Endothelial cell (in vitro differentiated cells): ENCODE data around the gene KMT2A. TPM values are rescaled to one million over a fixed set of nuclear protein-coding genes. Genes with fewer than 3 reads are reported as not detected.
"Not testable (repeated sequence)": the region's sequence is repeated elsewhere in the genome, so short reads cannot be mapped to it uniquely, and the experiment has no call there.

Experiments
- DNase-seq: peaks from one replicate; pipeline ENCODE4 v3.0.0; 2021; ENCODE audit warnings: low spot score
- H3K27ac Mint-ChIP-seq: one replicate; pipeline ENCODE4 v1.8.0; 2021; ENCODE audit warnings: mixed read lengths, inconsistent platforms; ENCODE audit not compliant: unreplicated experiment
- H3K27me3 Mint-ChIP-seq: one replicate; pipeline ENCODE4 v1.8.0; 2021; ENCODE audit warnings: mild to moderate bottlenecking, moderate library complexity, mixed read lengths, inconsistent platforms; ENCODE audit not compliant: unreplicated experiment
- H3K36me3 Mint-ChIP-seq: one replicate; pipeline ENCODE4 v1.8.0; 2021; ENCODE audit warnings: mild to moderate bottlenecking, low read depth, mixed read lengths, inconsistent platforms; ENCODE audit not compliant: unreplicated experiment
- H3K4me1 Mint-ChIP-seq: one replicate; pipeline ENCODE4 v1.8.0; 2021; ENCODE audit warnings: mild to moderate bottlenecking, mixed read lengths, inconsistent platforms; ENCODE audit not compliant: unreplicated experiment
- H3K4me3 Mint-ChIP-seq: one replicate; pipeline ENCODE4 v1.8.0; 2021; ENCODE audit warnings: mild to moderate bottlenecking, mixed read lengths, inconsistent platforms; ENCODE audit not compliant: unreplicated experiment
- H3K9me3 Mint-ChIP-seq: one replicate; pipeline ENCODE4 v1.8.0; 2021; ENCODE audit warnings: mixed read lengths, inconsistent platforms; ENCODE audit not compliant: unreplicated experiment
- CTCF ChIP-seq: fragments of 200-600 bp; sonication (generic); IDR thresholded peaks from one replicate; pipeline ENCODE4 v1.5.0; 2021; ENCODE audit warnings: antibody characterized with exemption; ENCODE audit not compliant: unreplicated experiment
- total RNA-seq: library from RNA; stranded (reverse); fragmentation: NEBNext Ultra II Directional; extraction: Animal tissue kit (Norgen Biotek cat#: 25700); gene quantifications from one replicate; pipeline ENCODE4 v1.2.1, GENCODE V29; 2021; ENCODE audit not compliant: unreplicated experiment

The KMT2A gene
- total RNA-seq, 1 donor from 2014 or later = 104 TPM

- Mint-ChIP-seq H3K4me1 (no peaks in the 10 kb centered on the region), H3K27me3 (no peaks in the 10 kb centered on the region), H3K27ac (no peak overlapping the region), H3K36me3 (no peaks in the 10 kb centered on the region), H3K4me3 (no peak overlapping the region), H3K9me3 (no peaks in the 10 kb centered on the region)
- no peak for DNase-seq
- TF ChIP-seq CTCF = no peak
Measured at GRCh38 chr11:118462178-118462577, 25.9 kb downstream of the KMT2A start.

GRCh38 chr11:118468968-118469367 is 32.7 kb downstream of the KMT2A start:
- not testable (repeated sequence) for H3K9me3 Mint-ChIP-seq, H3K4me1 Mint-ChIP-seq, H3K4me3 Mint-ChIP-seq, H3K27me3 Mint-ChIP-seq, DNase-seq, H3K27ac Mint-ChIP-seq
- peaks cover 27% of the 10 kb centered on the region for H3K36me3 Mint-ChIP-seq

GRCh38 chr11:118471030-118471429 is 34.7 kb downstream of the KMT2A start:
- peaks cover 2% of the 10 kb centered on the region for H3K27me3 Mint-ChIP-seq

GRCh38 chr11:118473537-118473936 is 37.2 kb downstream of the KMT2A start:
- H3K4me1 Mint-ChIP-seq = peaks cover 2% of the 10 kb centered on the region
- H3K4me3 Mint-ChIP-seq = no peak overlapping the region
- DNase-seq = no peak
- no peaks in the 10 kb centered on the region for H3K9me3 Mint-ChIP-seq
- no peak for TF ChIP-seq CTCF
- H3K36me3 Mint-ChIP-seq = peaks cover 49% of the 10 kb centered on the region
- peak overlapping the region; percentile 14 for H3K27ac Mint-ChIP-seq
- peaks cover 2% of the 10 kb centered on the region for H3K27me3 Mint-ChIP-seq

More at GRCh38 chr11:118471030-118471429, 34.7 kb downstream of the KMT2A start:
- Mint-ChIP-seq H3K9me3 (no peaks in the 10 kb centered on the region), H3K4me1 (peaks cover 6% of the 10 kb centered on the region), H3K36me3 (peaks cover 33% of the 10 kb centered on the region), H3K27ac (no peak overlapping the region), H3K4me3 (no peak overlapping the region)
- no peak for DNase-seq
- TF ChIP-seq CTCF = no peak

GRCh38 chr11:118476676-118477075 is 40.4 kb downstream of the KMT2A start:
- H3K27me3 Mint-ChIP-seq = peaks cover 2% of the 10 kb centered on the region
- H3K4me3 Mint-ChIP-seq = peak overlapping the region; percentile 3
- H3K27ac Mint-ChIP-seq = no peak overlapping the region
- no peaks in the 10 kb centered on the region for H3K9me3 Mint-ChIP-seq
- peaks cover 61% of the 10 kb centered on the region for H3K36me3 Mint-ChIP-seq
- DNase-seq = no peak
- no peak for TF ChIP-seq CTCF
- H3K4me1 Mint-ChIP-seq = no peaks in the 10 kb centered on the region

GRCh38 chr11:118481238-118481637 is 44.9 kb downstream of the KMT2A start:
- H3K4me3 Mint-ChIP-seq, H3K27me3 Mint-ChIP-seq, H3K9me3 Mint-ChIP-seq, H3K4me1 Mint-ChIP-seq, H3K27ac Mint-ChIP-seq, DNase-seq: not testable (repeated sequence)
- H3K36me3 Mint-ChIP-seq = peaks cover 52% of the 10 kb centered on the region
